ENCODE measurements around the gene MCM9.

DNA sequence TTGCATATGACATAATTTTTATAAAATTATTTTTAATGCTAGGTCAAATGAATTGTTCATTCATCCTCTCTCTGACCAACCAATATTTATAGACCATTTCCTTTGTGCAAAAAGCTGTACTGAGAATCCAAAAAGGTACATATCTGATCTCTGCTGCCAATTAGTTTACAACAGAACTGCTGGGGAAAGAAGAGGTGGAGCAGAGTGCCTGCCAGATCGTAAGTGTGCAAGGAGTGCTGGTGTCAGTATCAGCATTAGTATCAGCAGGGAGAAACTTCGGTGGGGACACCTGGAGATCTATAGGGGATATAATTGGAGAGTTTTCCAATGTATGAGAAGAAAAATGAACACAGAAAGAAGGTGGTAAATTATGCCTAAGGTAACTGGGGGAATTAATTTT, 104.3 kb downstream of the MCM9 start:
- TF ChIP-seq, protein P1, sequence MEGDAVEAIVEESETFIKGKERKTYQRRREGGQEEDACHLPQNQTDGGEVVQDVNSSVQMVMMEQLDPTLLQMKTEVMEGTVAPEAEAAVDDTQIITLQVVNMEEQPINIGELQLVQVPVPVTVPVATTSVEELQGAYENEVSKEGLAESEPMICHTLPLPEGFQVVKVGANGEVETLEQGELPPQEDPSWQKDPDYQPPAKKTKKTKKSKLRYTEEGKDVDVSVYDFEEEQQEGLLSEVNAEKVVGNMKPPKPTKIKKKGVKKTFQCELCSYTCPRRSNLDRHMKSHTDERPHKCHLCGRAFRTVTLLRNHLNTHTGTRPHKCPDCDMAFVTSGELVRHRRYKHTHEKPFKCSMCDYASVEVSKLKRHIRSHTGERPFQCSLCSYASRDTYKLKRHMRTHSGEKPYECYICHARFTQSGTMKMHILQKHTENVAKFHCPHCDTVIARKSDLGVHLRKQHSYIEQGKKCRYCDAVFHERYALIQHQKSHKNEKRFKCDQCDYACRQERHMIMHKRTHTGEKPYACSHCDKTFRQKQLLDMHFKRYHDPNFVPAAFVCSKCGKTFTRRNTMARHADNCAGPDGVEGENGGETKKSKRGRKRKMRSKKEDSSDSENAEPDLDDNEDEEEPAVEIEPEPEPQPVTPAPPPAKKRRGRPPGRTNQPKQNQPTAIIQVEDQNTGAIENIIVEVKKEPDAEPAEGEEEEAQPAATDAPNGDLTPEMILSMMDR (IDR thresholded peaks at IDR 0.05): no peak
- no peak for TF ChIP-seq EZH2 (IDR thresholded peaks at IDR 0.05)
